K562 (cell line): ENCODE measurements around the gene CAPRIN1. TPM values are rescaled to one million over a fixed set of nuclear protein-coding genes. Genes with fewer than 3 reads are reported as not detected.

ENCODE experiments used
- ATAC-seq: fragments of 200-7000 bp; cut with Tn5 transposase; 3 replicates; pipeline ENCODE4 v1.9.1; 2020; ENCODE audit warnings: moderate library complexity
- BruUV-seq: library from RNA; stranded (reverse); fragments of 400-500 nt; replicated peaks from 2 replicates; lab custom pipeline; 2021; lab: Mats Ljungman, UMichigan
- CTCF ChIA-PET: fragments of 300-600 bp; formaldehyde crosslinking; extraction: SDS; loops from one replicate; lab custom pipeline; 2021; ENCODE audit warnings: low intra/inter-chr PET ratio; lab: Yijun Ruan, JAX
- POLR2A ChIA-PET: fragments of 300-600, 350-650 bp; sonication (Branson Sonifier 250); formaldehyde crosslinking; extraction: SDS; loops from one replicate; lab custom pipeline; 2021; ENCODE audit warnings: antibody characterized with exemption, inconsistent platforms; lab: Yijun Ruan, JAX
- DNase-seq, 4 experiments: peaks; one replicate each; pipeline versions ENCODE4 v3.0.0 to v3.0.0-alpha.2; 2011 to 2018; ENCODE audit warnings: low spot score in 3 of 4, mixed read lengths in 3 of 4; ENCODE audit errors: extremely low read depth in 1 of 4
- FAIRE-seq: peaks from 2 replicates; lab custom pipeline; 2011; peaks lifted over from hg19 to GRCh38; lab: Jason Lieb, UNC
- H2AFZ ChIP-seq: 2 replicates; pipeline ENCODE4 v1.6.0; 2011; ENCODE audit warnings: low read depth, low read length, control low read depth, inconsistent platforms
- H3K27ac ChIP-seq: fragments of 200-600 bp; 3 replicates; pipeline ENCODE4 v1.8.0; 2011; ENCODE audit warnings: low read depth, mild to moderate bottlenecking, control low read depth, inconsistent platforms, low read length, moderate library complexity, mixed read lengths; ENCODE audit errors: extremely low read depth
- H3K27me3 ChIP-seq, 2 experiments: fragments of 300-600 bp in 1 of 2; 2 replicates in 1 of 2; 3 replicates in 1 of 2; pipeline versions ENCODE4 v1.6.0 to v1.8.0; 2011; ENCODE audit warnings: inconsistent platforms in 2 of 2, low read length in 2 of 2, mild to moderate bottlenecking in 1 of 2, mixed read lengths in 1 of 2, moderate library complexity in 1 of 2; ENCODE audit not compliant: control insufficient read depth in 2 of 2, insufficient read depth in 2 of 2
- H3K36me3 ChIP-seq: fragments of 300-600 bp; 3 replicates; pipeline ENCODE4 v1.8.0; 2011; ENCODE audit warnings: mild to moderate bottlenecking, low read length, inconsistent platforms; ENCODE audit not compliant: control insufficient read depth, insufficient read depth
- H3K4me1 ChIP-seq, 2 experiments: fragments of 200-600 bp in 1 of 2; replicated peaks in 1 of 2; 2 replicates in 1 of 2; 3 replicates in 1 of 2; pipeline versions ENCODE4 v1.5.1 to v1.8.0; 2011; ENCODE audit warnings: inconsistent platforms in 2 of 2, low read length in 2 of 2, mild to moderate bottlenecking in 1 of 2, mixed read lengths in 1 of 2, moderate library complexity in 1 of 2; ENCODE audit not compliant: control insufficient read depth in 2 of 2, insufficient read depth in 2 of 2
- H3K4me2 ChIP-seq: 2 replicates; pipeline ENCODE4 v1.6.1; 2011; ENCODE audit warnings: low read length, control low read depth, inconsistent platforms, mixed read lengths; ENCODE audit not compliant: insufficient read depth
- H3K4me3 ChIP-seq: fragments of 200-600 bp; sonication (generic), shearing (Covaris generic); 2 replicates; pipeline ENCODE4 v1.5.1; 2016; ENCODE audit warnings: control low read depth, inconsistent platforms
- H3K79me2 ChIP-seq: fragments of 200-600 bp; 3 replicates; pipeline ENCODE4 v1.8.0; 2011; ENCODE audit warnings: low read length, inconsistent platforms; ENCODE audit not compliant: control insufficient read depth, insufficient read depth
- H3K9ac ChIP-seq, 2 experiments: 2 replicates each; pipeline versions ENCODE4 v1.6.0 to v1.6.1; 2011; ENCODE audit warnings: low read depth in 2 of 2, low read length in 2 of 2, control low read depth in 1 of 2, inconsistent platforms in 1 of 2, mild to moderate bottlenecking in 1 of 2, mixed read lengths in 1 of 2; ENCODE audit not compliant: insufficient read depth in 1 of 2
- H3K9me1 ChIP-seq: one replicate; pipeline ENCODE4 v1.6.0; 2011; ENCODE audit warnings: inconsistent platforms, mild to moderate bottlenecking, low read length, moderate library complexity; ENCODE audit not compliant: control insufficient read depth, insufficient read depth
- H3K9me3 ChIP-seq: replicated peaks from 2 replicates; pipeline ENCODE4 v1.5.1; 2011; ENCODE audit warnings: low read depth, low read length, inconsistent platforms; ENCODE audit not compliant: control insufficient read depth, insufficient read depth
- H4K20me1 ChIP-seq: replicated peaks from 2 replicates; pipeline ENCODE4 v1.6.1; 2011; ENCODE audit warnings: low read length, inconsistent platforms, mixed read lengths; ENCODE audit not compliant: control insufficient read depth, insufficient read depth
- CREBBP ChIP-seq: IDR thresholded peaks from one replicate; pipeline ENCODE4 v1.6.1; 2012; ENCODE audit warnings: low read depth, mild to moderate bottlenecking, control low read depth, inconsistent platforms, low read length
- ELF4 ChIP-seq: fragments of 450-650 bp; formaldehyde crosslinking; IDR thresholded peaks from 2 replicates; pipeline ENCODE4 v1.4.0; 2022; ENCODE audit warnings: missing genetic modification characterization
- FOXP1 ChIP-seq: sonication (generic); formaldehyde crosslinking; IDR thresholded peaks from 2 replicates; pipeline ENCODE4 v1.8.0; 2022; ENCODE audit warnings: mild to moderate bottlenecking, missing genetic modification reagents
- HDAC6 ChIP-seq: IDR thresholded peaks from 2 replicates; pipeline ENCODE4 v1.6.1; 2012; ENCODE audit warnings: low read depth, mild to moderate bottlenecking, control low read depth, inconsistent platforms, low read length, moderate library complexity
- KAT8 ChIP-seq: fragments of 450-650 bp; IDR thresholded peaks from 2 replicates; pipeline ENCODE4 v1.6.1; 2016; ENCODE audit warnings: low read depth, mild to moderate bottlenecking
- KHSRP ChIP-seq: fragments of 450-650 bp; IDR thresholded peaks from 2 replicates; pipeline ENCODE4 v1.6.1; 2017
- MAFK ChIP-seq: IDR thresholded peaks from 2 replicates; pipeline ENCODE4 v1.6.1; 2011; ENCODE audit warnings: low read length, improper control_type of control experiment
- MED1 ChIP-seq: sonication (generic); formaldehyde crosslinking; IDR thresholded peaks from 2 replicates; pipeline ENCODE4 v1.8.1; 2023; ENCODE audit warnings: missing genetic modification reagents, borderline replicate concordance
- NONO ChIP-seq, 2 experiments: fragments of 200-400 bp in 1 of 2; fragments of 450-650 bp in 1 of 2; formaldehyde crosslinking in 1 of 2; IDR thresholded peaks; 2 replicates each; pipeline ENCODE4 v1.6.1; 2017; ENCODE audit warnings: low read depth in 2 of 2, mild to moderate bottlenecking in 2 of 2, moderate library complexity in 2 of 2, low read length in 1 of 2
- SETDB1 ChIP-seq: IDR thresholded peaks from one replicate; pipeline ENCODE4 v1.6.1; 2012; ENCODE audit warnings: low read length, control low read depth, inconsistent platforms
- SIX5 ChIP-seq, 2 experiments: IDR thresholded peaks; 2 replicates each; pipeline ENCODE4 v1.6.1; 2011; ENCODE audit warnings: low read length in 2 of 2, borderline replicate concordance in 1 of 2, low read depth in 1 of 2, mild to moderate bottlenecking in 1 of 2, moderate library complexity in 1 of 2; ENCODE audit not compliant: insufficient read depth in 1 of 2
- ZFP30 ChIP-seq: fragments of 250-450 bp; sonication (Bioruptor Pico); IDR thresholded peaks from 2 replicates; pipeline ENCODE4 v1.8.0; 2022; ENCODE audit warnings: moderate library complexity, mild to moderate bottlenecking, inconsistent platforms, borderline replicate concordance
- WGBS: fragments of 100-300 bp; shearing (Covaris generic); methylation state at CpG from one replicate; pipeline ENCODE4 v1.1.6; 2016; ENCODE audit warnings: low coverage, mixed read lengths; ENCODE audit not compliant: insufficient coverage; ENCODE audit errors: missing lambda C conversion rate; 5-methylcytosine and 5-hydroxymethylcytosine counted together
- in situ Hi-C: fragments of 300-500 bp; cut with MboI; formaldehyde crosslinking; loops from 4 replicates; pipeline ENCODE4 v1.15.0; 2018; ENCODE audit warnings: inconsistent platforms, mixed read lengths
- intact Hi-C: fragments of 100-400 bp; cut with micrococcal nuclease; formaldehyde crosslinking; loops from 2 replicates; pipeline ENCODE4 v1.14.2; 2022
- polyA plus RNA-seq, 8 experiments: library from polyadenylated mRNA; depleted of rRNA in 4 of 8; stranded (reverse) in 5 of 8; unstranded in 3 of 8; fragments of >200 nt; fragmentation: Nextera tagmentation in 2 of 8; fragmentation: Illumina TruSeq in 1 of 8; extraction: Ambion mirVana in 2 of 8; extraction: Trizol in 1 of 8; gene quantifications; 2 replicates each; pipeline versions ENCODE4 v1.2.1 to v1.2.3, GENCODE V29; 2011 to 2014; ENCODE audit warnings: inconsistent platforms in 1 of 8, missing spikeins in 1 of 8
- total RNA-seq, 7 experiments: library from RNA; depleted of rRNA in 6 of 7; stranded (reverse); fragments of >200 nt in 6 of 7; fragmentation: Illumina TruSeq in 2 of 7; extraction: Trizol in 2 of 7; gene quantifications; 2 replicates each; pipeline versions ENCODE4 v1.2.1 to v1.2.3, GENCODE V29; 2011 to 2021; ENCODE audit warnings: low replicate concordance in 1 of 7
- TF ChIP-seq, protein P1 (sequence below): fragments of 250-450 bp; sonication (Bioruptor Pico); IDR thresholded peaks from 2 replicates; pipeline ENCODE4 v1.4.0; 2020; ENCODE audit warnings: mild to moderate bottlenecking, moderate library complexity
- TF ChIP-seq, protein P2 (sequence below): fragments of 250-450 bp; sonication (Bioruptor Pico); IDR thresholded peaks from 2 replicates; pipeline ENCODE4 v1.5.0; 2020; ENCODE audit warnings: mild to moderate bottlenecking
- TF ChIP-seq, protein P3 (sequence below): sonication (generic); formaldehyde crosslinking; IDR thresholded peaks from 2 replicates; pipeline ENCODE4 v1.9.0; 2022; ENCODE audit warnings: mild to moderate bottlenecking, missing genetic modification reagents

Gene CAPRIN1
- total and polyA plus RNA-seq, 9 of the 15 experiments (the other 6 are each of a cell fraction or from before 2014, with no cell fraction given), result 49.6 to 271 (median 244) TPM

DNA sequence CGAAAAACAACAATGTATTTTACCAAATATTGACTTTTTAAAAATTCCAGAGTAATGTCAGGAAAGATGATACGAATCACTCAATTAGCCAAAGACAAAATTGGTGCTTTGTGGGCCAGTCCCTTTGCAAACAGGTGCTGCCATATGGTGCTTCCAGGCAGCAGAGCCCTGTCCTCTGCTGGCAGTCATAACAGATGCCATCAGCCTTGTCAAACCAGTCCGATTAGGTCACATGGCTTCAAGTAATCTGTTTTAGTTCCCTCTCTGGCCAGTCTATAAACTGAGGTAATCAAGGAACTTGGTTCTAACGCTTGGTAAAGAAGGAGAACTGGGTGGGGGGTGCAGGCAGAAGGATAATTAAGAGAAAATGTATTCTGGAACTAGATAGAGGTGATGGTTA, 49.1 kb upstream of the CAPRIN1 start:
- TF ChIP-seq HDAC6 (no peak), FOXP1 (CRISPR knock-in tag) (no peak), NONO (IDR thresholded peaks at IDR 0.05; ENCODE audit: low read depth in 2 of 2, low read length in 1 of 2) (no peak), CREBBP (no peak), MAFK (no peak), ZFP30 (CRISPR knock-in tag) (no peak), KAT8 (no peak), SIX5 (IDR thresholded peaks at IDR 0.05; ENCODE audit: borderline replicate concordance in 1 of 2, insufficient read depth in 1 of 2, low read depth in 1 of 2, low read length in 2 of 2) (no peak), SETDB1 (no peak), MED1 (CRISPR knock-in tag) (no peak), ELF4 (CRISPR knock-in tag) (no peak), KHSRP (no peak)
- TF ChIP-seq, protein P1, sequence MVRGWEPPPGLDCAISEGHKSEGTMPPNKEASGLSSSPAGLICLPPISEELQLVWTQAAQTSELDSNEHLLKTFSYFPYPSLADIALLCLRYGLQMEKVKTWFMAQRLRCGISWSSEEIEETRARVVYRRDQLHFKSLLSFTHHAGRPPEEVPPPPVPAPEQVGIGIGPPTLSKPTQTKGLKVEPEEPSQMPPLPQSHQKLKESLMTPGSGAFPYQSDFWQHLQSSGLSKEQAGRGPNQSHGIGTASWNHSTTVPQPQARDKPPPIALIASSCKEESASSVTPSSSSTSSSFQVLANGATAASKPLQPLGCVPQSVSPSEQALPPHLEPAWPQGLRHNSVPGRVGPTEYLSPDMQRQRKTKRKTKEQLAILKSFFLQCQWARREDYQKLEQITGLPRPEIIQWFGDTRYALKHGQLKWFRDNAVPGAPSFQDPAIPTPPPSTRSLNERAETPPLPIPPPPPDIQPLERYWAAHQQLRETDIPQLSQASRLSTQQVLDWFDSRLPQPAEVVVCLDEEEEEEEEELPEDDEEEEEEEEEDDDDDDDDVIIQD (CRISPR knock-in tag), result no peak
- TF ChIP-seq, protein P2, sequence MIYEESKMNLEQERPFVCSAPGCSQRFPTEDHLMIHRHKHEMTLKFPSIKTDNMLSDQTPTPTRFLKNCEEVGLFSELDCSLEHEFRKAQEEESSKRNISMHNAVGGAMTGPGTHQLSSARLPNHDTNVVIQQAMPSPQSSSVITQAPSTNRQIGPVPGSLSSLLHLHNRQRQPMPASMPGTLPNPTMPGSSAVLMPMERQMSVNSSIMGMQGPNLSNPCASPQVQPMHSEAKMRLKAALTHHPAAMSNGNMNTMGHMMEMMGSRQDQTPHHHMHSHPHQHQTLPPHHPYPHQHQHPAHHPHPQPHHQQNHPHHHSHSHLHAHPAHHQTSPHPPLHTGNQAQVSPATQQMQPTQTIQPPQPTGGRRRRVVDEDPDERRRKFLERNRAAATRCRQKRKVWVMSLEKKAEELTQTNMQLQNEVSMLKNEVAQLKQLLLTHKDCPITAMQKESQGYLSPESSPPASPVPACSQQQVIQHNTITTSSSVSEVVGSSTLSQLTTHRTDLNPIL (CRISPR knock-in tag), result no peak
- TF ChIP-seq, protein P3, sequence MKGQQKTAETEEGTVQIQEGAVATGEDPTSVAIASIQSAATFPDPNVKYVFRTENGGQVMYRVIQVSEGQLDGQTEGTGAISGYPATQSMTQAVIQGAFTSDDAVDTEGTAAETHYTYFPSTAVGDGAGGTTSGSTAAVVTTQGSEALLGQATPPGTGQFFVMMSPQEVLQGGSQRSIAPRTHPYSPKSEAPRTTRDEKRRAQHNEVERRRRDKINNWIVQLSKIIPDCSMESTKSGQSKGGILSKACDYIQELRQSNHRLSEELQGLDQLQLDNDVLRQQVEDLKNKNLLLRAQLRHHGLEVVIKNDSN (CRISPR knock-in tag), result no peak
- Histone ChIP-seq H3K9me3 (no peaks in the 10 kb centered on the region), H3K4me2 (no peak overlapping the region), H3K9ac (no peak overlapping the region), H3K9me1 (no peaks in the 10 kb centered on the region), H3K4me1 (peaks cover 0 to 9% of the 10 kb centered on the region in 2 experiments; a peak in 3 of 5 replicates), H2AFZ (no peak overlapping the region), H3K27me3 (peaks cover 0 to 5% of the 10 kb centered on the region in 2 experiments; a peak in 1 of 5 replicates), H4K20me1 (no peaks in the 10 kb centered on the region; the same call in 1 of the 2 replicates), H3K4me3 (no peak overlapping the region), H3K36me3 (no peaks in the 10 kb centered on the region), H3K79me2 (no peaks in the 10 kb centered on the region), H3K27ac (no peak overlapping the region)
- ChIA-PET CTCF (no interaction called here), POLR2A (interaction anchor here (0.7 to 1.1 kb wide), 2 partner anchors 103 to 127 kb away, joined by 3 to 4 read pairs; partner anchors contain the start of gene NAT10)
- in situ Hi-C loops (no loop called here), intact Hi-C loops (no loop called here)
- no peak for FAIRE-seq
- no peak for DNase-seq
- no peak for ATAC-seq
- WGBS, result 4% methylated on average over 4 of the region's 4 CpGs
- BruUV-seq, result no TSS peak
